Activated CD8-positive, alpha-beta T cell treated with anti-CD3 and anti-CD28 coated beads for 36 hours (primary cell): ENCODE results near the gene NAPA. TPM values are rescaled to one million over a fixed set of nuclear protein-coding genes. Genes with fewer than 3 reads are reported as not detected.

Experiments used
- ATAC-seq: fragments of 200-7000 bp; cut with Tn5 transposase; one replicate; pipeline ENCODE4 v1.10.0; 2021; ENCODE audit warnings: mild to moderate bottlenecking, moderate library complexity
- CTCF ChIA-PET: fragments of 350-600 bp; sonication (Branson Sonifier 250); formaldehyde crosslinking; loops from one replicate; lab custom pipeline; 2021; ENCODE audit warnings: antibody characterized with exemption; lab: Charles Lee
- POLR2A ChIA-PET: fragments of 350-600 bp; sonication (Branson Sonifier 250); formaldehyde crosslinking; loops from one replicate; lab custom pipeline; 2021; ENCODE audit warnings: antibody characterized with exemption; lab: Charles Lee
- DNase-seq: peaks from one replicate; pipeline ENCODE4 v3.0.0-alpha.2; 2020
- H3K27ac Mint-ChIP-seq: one replicate; pipeline ENCODE4 v1.8.0; 2021; ENCODE audit warnings: mild to moderate bottlenecking, mixed read lengths
- H3K27me3 Mint-ChIP-seq: one replicate; pipeline ENCODE4 v1.8.0; 2021; ENCODE audit warnings: mixed read lengths
- H3K36me3 Mint-ChIP-seq: one replicate; pipeline ENCODE4 v1.8.0; 2021; ENCODE audit warnings: low read depth, mixed read lengths
- H3K4me1 Mint-ChIP-seq: one replicate; pipeline ENCODE4 v1.8.0; 2021; ENCODE audit warnings: low read depth, mixed read lengths
- H3K4me3 Mint-ChIP-seq: one replicate; pipeline ENCODE4 v1.8.0; 2021; ENCODE audit warnings: mild to moderate bottlenecking, moderate library complexity, mixed read lengths
- H3K9me3 Mint-ChIP-seq: one replicate; pipeline ENCODE4 v1.8.0; 2021; ENCODE audit warnings: mixed read lengths
- CTCF ChIP-seq: fragments of 200-600 bp; IDR thresholded peaks from one replicate; pipeline ENCODE4 v1.8.0; 2022; ENCODE audit warnings: antibody characterized with exemption, mild to moderate bottlenecking
- intact Hi-C: fragments of 100-400 bp; cut with micrococcal nuclease; formaldehyde crosslinking; loops from one replicate; pipeline ENCODE4 v1.10.0; 2022
- total RNA-seq, 2 experiments: library from RNA; stranded (reverse); gene quantifications; one replicate each; pipeline ENCODE4 v1.2.3, GENCODE V29; 2021

The NAPA gene
- total RNA-seq, 2 experiments from 2014 or later: 43.9 to 47.2 TPM

GRCh38 chr19:47481460-47482052 is 33.3 kb downstream of the NAPA start:
- peaks cover 12% of the 10 kb centered on the region for H3K36me3 Mint-ChIP-seq
- no peaks in the 10 kb centered on the region for H3K9me3 Mint-ChIP-seq
- ChIA-PET POLR2A (no interaction called here), CTCF (interaction anchor here (3.2 kb wide), 1 partner anchor 45 kb away, joined by 13 read pairs; no protein-coding TSS in a partner anchor)
- ATAC-seq (no peak), DNase-seq (no peak)
- no peak overlapping the region for H3K4me3 Mint-ChIP-seq
- H3K27ac Mint-ChIP-seq: no peak overlapping the region
- peaks cover 19% of the 10 kb centered on the region for H3K4me1 Mint-ChIP-seq
- H3K27me3 Mint-ChIP-seq: no peaks in the 10 kb centered on the region
- no peak for TF ChIP-seq CTCF
- intact Hi-C loops: no loop called here

GRCh38 chr19:47480658-47481057 is 34.2 kb downstream of the NAPA start:
- intact Hi-C loops: no loop called here
- Mint-ChIP-seq H3K9me3 (no peaks in the 10 kb centered on the region), H3K27ac (no peak overlapping the region), H3K4me1 (peaks cover 11% of the 10 kb centered on the region), H3K27me3 (no peaks in the 10 kb centered on the region), H3K36me3 (peaks cover 12% of the 10 kb centered on the region), H3K4me3 (no peak overlapping the region)
- POLR2A ChIA-PET: no interaction called here
- ATAC-seq: no peak
- CTCF ChIA-PET: interaction anchor here (3.2 kb wide), 1 partner anchor 44 kb away, joined by 13 read pairs; no protein-coding TSS in a partner anchor
- DNase-seq: no peak
- no peak for TF ChIP-seq CTCF

- intact Hi-C loops: no loop called here
- Mint-ChIP-seq H3K27me3 (no peaks in the 10 kb centered on the region), H3K36me3 (peaks cover 6% of the 10 kb centered on the region), H3K27ac (no peak overlapping the region), H3K9me3 (no peaks in the 10 kb centered on the region), H3K4me3 (no peak overlapping the region), H3K4me1 (peaks cover 4% of the 10 kb centered on the region)
- no peak for ATAC-seq
- POLR2A ChIA-PET: no interaction called here
- no peak for DNase-seq
- no peak for TF ChIP-seq CTCF
- CTCF ChIA-PET: interaction anchor here (1.1 to 3.2 kb wide), 3 partner anchors 33 to 44 kb away, joined by 3 to 13 read pairs (median 4); no protein-coding TSS in a partner anchor
These were observed 35.0 kb downstream of the NAPA start for GRCh38 chr19:47479701-47480503.

GRCh38 chr19:47476438-47476972 is 38.4 kb downstream of the NAPA start:
- CTCF ChIA-PET: no interaction called here
- H3K9me3 Mint-ChIP-seq: no peaks in the 10 kb centered on the region

More at GRCh38 chr19:47476438-47476972, 38.4 kb downstream of the NAPA start:
- POLR2A ChIA-PET: interaction anchor here (1.4 kb wide), 1 partner anchor 10 kb away, joined by 5 read pairs; no protein-coding TSS in a partner anchor
- ATAC-seq (no peak), DNase-seq (no peak)
- Mint-ChIP-seq H3K27me3 (peaks cover 4% of the 10 kb centered on the region), H3K4me3 (no peak overlapping the region), H3K36me3 (peaks cover 1% of the 10 kb centered on the region), H3K27ac (no peak overlapping the region), H3K4me1 (peaks cover 3% of the 10 kb centered on the region)
- no peak for TF ChIP-seq CTCF
- intact Hi-C loops: no loop called here
